GM12801 (cell line): ENCODE measurements around the gene HBG1.
A peak's percentile ranks its signal among the peaks of the same experiment; 100 is the strongest.
"Not testable (repeated sequence)": the region's sequence is repeated elsewhere in the genome, so short reads cannot be mapped to it uniquely, and the experiment has no call there.

ENCODE experiments used
- CTCF ChIP-seq: IDR thresholded peaks from one replicate; pipeline ENCODE4 v1.5.1; 2011; ENCODE audit warnings: control low read depth; ENCODE audit not compliant: insufficient read length; ENCODE audit errors: extremely low read depth

HBG1 gene

DNA sequence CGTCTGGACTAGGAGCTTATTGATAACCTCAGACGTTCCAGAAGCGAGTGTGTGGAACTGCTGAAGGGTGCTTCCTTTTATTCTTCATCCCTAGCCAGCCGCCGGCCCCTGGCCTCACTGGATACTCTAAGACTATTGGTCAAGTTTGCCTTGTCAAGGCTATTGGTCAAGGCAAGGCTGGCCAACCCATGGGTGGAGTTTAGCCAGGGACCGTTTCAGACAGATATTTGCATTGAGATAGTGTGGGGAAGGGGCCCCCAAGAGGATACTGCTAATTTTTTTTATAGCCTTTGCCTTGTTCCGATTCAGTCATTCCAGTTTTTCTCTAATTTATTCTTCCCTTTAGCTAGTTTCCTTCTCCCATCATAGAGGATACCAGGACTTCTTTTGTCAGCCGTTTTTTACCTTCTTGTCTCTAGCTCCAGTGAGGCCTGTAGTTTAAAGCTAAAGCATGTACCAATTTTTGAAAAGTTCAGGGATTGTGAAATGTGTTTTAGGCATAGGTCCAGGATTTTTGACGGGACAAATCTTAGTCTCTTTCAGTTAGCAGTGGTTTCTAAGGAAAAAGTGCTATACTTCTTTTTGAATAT, at the start of gene HBG1:
HBG1 (minus strand) TSS at position 51 of the 590 bp plus-strand sequence. CDS start 53 bp downstream, outside the sequence.
- TF ChIP-seq CTCF: not testable (repeated sequence)

GRCh38 chr11:5298451-5298850, 48.8 kb upstream of the HBG1 start:
- TF ChIP-seq CTCF: no peak

DNA sequence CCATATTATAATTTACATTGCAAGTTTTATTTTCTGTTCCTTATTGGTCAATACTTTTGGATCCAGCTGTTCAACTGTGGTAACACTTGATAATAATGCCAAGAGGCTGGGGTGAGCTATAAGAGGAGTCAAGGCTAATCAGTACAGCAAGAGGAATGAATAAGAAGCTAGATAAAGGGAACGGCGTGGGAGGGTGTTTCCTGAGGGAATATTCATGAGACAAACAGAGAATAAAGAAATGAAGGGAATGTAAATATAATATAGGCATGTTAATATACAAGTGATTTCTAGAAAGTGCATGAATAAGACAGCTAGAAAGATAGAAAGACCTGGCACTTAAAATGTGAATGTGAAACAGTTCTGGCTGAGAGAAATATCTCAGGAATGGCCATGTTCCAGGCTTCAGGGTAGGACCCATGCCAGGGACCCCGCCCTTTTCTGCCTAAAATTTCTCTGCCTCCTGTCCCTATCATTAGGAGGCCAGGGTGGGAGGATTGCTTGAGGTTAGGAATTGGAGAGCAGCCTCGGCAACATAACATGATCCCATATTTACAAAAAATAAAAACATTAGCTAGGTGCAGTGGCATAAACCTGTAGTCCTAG, 48.2 kb upstream of the HBG1 start:
- TF ChIP-seq CTCF: no peak

DNA sequence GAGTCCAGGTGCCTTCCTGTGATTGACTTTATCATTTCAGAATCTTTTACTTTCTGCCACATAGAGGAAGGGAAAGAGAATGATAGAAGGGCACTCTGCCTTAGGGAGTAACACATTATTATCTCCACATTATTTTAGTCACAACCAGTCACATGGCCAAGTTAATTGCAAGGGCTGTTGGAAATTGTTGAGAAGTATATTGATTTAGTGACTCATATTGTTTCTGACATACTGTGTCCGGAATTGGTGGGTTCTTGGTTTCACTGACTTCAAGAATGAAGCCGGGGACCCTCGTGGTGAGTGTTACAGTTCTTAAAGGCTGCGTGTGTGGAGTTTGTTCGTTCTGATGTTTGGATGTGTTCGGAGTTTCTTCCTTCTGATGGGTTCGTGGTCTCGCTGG, 43.4 kb upstream of the HBG1 start:
- no peak for TF ChIP-seq CTCF

DNA sequence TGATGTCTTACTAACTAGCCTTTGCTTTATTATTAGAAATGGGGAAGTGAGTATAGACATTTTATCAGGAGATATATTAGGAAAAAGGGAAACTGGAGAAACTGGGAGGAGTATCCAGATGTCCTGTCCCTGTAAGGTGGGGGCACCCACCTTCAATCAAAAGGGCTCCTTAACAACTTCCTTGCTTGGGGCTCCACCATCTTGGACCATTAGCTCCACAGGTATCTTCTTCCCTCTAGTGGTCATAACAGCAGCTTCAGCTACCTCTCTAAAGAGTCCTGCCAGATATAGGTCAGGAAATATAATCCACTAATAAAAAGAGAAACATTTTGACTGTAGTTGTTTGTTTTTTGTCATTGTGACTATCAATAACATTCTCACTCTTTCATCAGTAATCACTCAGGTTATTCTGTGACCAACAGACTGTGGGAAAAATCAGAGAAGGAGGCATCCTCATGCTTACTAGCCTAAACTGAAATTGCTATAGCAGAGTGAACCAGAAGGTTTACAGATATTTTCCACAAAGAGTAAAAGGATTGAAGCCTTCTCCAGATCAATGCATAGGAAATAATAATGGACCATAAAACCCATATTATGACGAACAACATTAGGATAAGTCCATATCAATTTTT, 41.7 kb upstream of the HBG1 start:
- peak; percentile 3 for TF ChIP-seq CTCF

- TF ChIP-seq CTCF: no peak
Measured at GRCh38 chr11:5290106-5290505, 40.4 kb upstream of the HBG1 start.

DNA sequence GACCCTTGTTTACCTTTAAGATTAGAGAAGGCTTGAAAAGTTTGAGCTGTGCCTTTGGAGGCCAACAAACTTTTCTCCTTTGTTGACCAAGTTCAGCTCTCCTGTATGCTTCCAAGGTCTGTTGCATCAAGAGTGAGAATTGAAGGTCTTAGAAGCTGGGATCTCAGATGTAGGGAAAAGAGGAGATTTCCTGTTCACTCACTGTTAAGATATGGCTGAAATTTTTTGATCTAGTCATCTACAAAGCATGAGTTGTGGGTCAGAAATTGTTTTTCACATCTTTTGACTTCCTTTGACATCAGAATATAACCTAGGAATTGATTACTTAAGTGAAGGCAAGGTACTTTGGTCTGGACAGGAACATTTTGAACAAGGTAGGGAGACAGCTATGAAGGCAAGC, 40.0 kb upstream of the HBG1 start:
- TF ChIP-seq CTCF: no peak
